GM19238 (cell line): ENCODE data around the gene PARD3B.

Source experiments
- DNase-seq: peaks from one replicate; pipeline ENCODE4 v3.0.0; 2011; ENCODE audit warnings: low spot score; ENCODE audit not compliant: insufficient read length

Gene PARD3B

DNA sequence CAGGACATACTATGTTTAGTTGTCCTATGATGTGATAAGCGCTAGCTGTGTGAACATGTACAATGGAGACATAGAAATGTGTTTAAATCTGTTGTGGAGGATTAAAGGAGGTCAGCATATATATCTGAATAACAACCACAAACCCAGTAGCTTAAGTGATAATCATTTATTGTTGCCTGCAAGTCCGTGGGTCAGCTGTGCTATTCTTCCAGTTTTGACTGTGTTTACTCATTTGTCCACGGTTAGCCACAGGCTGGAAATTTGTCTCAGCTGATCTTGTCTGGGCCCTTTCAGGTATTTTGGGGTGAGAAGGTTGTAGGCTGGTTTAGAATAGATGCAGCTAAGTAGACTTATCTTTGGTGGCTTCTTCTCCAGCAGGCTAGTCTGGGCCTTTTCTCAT, 110.4 kb downstream of the PARD3B start:
- no peak for DNase-seq

GRCh38 chr2:204657024-204657423, 111.7 kb downstream of the PARD3B start:
- no peak for DNase-seq

DNA sequence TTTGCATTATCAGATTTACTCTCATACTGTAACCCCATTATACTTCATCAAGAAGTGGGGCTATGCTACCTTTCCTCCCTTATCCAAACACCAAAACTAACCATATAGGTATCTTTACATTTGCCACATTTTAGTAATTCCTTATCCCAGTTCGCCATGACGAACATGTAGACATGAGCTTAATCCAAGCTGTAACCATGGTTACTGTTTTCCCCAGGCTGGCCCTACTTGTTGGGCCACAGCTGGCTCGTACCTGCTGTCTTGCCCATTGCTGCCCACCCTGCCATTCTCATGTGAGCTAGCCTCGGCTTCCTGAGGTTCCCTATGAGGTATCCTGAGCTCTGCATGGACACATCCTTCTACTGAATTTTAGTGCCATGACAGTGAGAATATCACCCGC, 117.7 kb downstream of the PARD3B start:
- no peak for DNase-seq

GRCh38 chr2:204663816-204664425, 118.6 kb downstream of the PARD3B start:
- DNase-seq: no peak

GRCh38 chr2:204664708-204665121, 119.4 kb downstream of the PARD3B start:
- DNase-seq: no peak

- no peak for DNase-seq
These were observed 119.9 kb downstream of the PARD3B start for GRCh38 chr2:204665207-204665606.

DNA sequence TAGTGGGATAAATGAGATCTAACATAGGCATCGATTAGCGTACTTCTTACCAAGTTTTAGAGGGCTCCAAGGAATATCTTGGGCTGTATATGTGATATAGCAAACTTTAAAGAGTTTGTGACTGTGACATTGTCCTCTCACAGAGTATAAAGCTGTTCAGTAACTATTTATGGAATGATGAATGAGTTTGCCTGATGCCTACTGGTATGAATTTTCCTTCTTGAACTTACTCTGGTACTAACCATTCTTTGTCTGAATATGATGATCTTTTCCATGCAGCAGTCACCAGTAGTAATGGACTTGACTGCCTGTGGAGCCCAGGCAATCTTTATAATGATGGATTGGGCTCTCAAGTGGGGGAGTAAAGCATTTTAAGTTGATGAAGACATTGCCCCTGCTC, 120.5 kb downstream of the PARD3B start:
- DNase-seq: no peak

GRCh38 chr2:204667990-204668389, 122.7 kb downstream of the PARD3B start:
- no peak for DNase-seq

GRCh38 chr2:204669382-204669781, 124.1 kb downstream of the PARD3B start:
- DNase-seq: no peak

DNA sequence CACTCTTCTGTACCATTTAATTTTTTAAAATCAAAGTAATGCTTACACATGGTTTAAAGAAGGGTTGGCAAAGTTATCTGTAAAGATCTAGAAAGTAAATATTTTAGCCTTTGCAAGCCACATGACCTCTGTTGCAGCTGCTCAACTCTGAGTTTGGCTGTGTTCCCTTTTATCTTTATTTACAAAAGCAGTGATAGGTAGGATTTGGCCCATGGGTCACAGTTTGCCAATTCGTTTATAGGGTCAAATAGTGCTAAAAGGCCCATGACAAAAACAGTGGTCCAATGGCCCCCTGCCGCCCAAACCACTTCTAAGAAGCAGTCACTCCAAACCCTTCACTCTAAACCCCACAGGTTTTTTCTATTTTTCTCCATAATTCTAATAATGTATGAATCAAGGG, 124.8 kb downstream of the PARD3B start:
- no peak for DNase-seq

DNA sequence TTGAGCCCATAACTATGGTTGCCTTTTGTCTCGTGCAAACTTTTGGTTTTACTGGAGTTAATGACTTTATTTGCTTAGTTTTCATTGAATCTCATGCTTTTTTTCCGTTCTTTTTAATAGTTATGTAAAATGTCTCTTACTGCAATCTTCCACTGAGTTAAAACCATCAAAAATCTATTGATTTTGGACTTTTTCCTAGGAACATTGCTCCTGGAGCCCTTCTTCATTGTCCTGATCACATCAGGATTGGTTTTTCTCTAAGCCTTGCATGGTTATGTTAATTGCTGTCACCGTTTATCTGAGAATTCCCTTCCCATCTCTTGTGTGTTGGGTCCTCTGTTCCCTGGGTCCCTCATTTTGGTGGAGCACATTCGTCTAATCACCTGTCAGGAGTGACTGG, 125.5 kb downstream of the PARD3B start:
- no peak for DNase-seq

GRCh38 chr2:204672772-204673171, 127.5 kb downstream of the PARD3B start:
- no peak for DNase-seq

DNA sequence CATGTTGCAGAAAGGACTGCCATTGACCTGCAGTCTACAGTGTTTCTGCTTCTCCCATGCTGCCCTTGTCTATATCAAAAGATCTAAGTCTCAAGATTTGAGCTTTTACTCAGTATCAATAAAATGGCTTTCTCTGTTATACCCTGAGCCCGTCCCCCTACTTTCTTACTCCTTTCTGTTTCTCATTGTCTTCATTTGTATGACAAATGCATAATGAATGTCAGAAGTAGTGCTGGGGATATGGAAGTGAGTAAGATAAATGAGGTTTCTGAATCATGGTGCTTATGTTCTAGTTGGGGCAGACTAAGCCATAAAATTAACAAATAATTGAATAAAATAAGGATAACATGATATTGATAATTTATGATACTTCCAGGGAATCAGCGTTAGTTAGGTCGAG, 128.6 kb downstream of the PARD3B start:
- DNase-seq: no peak

DNA sequence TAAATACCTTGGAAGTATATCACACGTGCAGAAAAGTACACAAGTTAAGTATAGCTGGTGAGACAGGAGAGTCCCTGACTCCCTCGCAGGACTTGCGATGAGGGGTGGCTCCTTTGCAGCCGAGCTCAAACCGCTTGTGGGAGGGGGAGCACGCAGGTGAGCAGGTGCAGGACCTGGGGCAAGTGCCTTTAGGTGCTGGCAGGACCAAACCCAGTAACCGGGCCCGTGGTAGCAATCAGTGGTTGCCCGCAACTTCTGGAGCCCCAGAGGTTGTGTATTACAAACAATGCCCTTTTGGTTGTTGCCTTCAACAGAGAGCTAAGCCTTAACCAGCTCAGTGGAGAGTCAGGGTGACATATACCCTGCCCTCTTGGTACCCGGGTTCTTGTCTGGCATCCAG, 132.8 kb downstream of the PARD3B start:
- DNase-seq: no peak

GRCh38 chr2:204680576-204680975, 135.3 kb downstream of the PARD3B start:
- no peak for DNase-seq

DNA sequence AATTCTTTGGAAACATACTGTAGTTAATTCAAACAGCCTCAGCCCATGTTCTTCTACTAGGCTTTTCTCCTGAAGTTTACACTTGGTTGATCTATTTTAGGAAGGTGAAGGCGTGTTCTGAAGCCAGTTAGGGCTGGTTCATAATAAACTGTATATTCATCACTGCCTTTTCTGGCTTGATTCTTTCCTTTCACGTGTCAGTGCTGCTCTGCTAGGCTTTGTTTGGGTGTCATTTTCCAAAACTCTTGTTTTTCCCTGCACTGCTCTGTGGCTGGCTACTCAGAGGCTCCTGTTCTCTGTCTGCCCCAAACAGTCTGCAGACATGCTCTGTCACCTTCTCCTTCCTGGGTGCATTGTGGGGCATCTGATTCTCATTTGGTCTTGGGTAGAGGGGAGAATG, 136.1 kb downstream of the PARD3B start:
- no peak for DNase-seq

DNA sequence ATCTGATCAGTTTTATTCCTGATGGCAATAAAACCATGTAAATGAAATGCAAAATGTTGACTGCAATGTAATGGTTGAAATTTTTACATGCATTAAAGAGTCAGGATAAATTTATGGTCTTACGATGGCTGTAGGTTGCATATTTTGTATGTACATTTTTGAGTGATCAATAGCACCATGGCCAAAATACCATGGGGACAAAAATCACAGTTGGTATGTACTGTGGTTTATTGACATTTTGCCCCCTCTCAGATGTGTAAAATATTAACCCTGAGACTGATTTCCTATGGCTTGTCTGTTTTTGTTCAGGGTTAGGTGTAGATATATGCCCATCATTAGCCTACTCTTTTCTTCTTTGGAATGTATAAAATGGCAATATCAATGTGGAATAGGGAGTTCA, 138.1 kb downstream of the PARD3B start:
- DNase-seq: no peak

GRCh38 chr2:204686406-204686805, 141.1 kb downstream of the PARD3B start:
- DNase-seq: no peak

DNA sequence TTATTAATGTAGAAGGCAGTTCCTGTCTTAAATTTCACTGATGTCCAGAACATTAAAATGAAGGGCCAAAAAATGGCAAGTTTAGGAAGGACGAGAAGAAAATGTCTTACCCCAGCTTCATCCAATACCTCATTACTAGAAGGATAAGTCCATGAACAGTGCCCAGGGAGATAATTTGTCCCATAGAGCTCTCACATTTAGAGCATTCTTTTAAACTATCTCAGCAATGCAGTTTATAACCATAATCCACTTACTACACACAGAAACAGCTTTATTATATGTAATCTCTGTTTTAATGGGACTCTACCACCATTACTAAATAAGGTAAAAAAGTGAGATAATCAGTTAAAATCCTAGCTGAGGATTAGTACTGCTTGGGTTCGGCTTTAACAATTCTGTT, 142.5 kb downstream of the PARD3B start:
- no peak for DNase-seq

GRCh38 chr2:204691911-204692510, 146.7 kb downstream of the PARD3B start:
- no peak for DNase-seq

DNA sequence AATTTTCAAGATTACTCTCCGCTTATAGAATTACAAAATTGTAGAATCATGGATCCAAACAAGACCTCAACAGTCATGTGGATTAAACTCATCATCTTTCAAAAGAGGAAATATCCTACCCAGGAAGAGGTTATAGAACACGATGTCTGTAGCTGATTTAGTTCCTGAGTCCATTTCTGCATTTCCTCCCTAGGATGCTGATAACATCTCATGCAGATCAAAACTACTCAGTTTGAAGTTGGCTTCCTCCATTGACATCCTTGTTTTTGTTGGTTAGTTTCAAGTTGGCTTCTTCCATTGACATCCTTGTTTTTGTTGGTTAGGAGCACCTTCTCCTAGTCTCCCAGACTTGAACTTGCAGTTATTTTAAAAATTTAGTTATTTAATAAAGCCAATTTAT, 147.5 kb downstream of the PARD3B start:
- DNase-seq: no peak

GRCh38 chr2:204693262-204693661, 148.0 kb downstream of the PARD3B start:
- DNase-seq: no peak

GRCh38 chr2:204695506-204695905, 150.2 kb downstream of the PARD3B start:
- no peak for DNase-seq

DNA sequence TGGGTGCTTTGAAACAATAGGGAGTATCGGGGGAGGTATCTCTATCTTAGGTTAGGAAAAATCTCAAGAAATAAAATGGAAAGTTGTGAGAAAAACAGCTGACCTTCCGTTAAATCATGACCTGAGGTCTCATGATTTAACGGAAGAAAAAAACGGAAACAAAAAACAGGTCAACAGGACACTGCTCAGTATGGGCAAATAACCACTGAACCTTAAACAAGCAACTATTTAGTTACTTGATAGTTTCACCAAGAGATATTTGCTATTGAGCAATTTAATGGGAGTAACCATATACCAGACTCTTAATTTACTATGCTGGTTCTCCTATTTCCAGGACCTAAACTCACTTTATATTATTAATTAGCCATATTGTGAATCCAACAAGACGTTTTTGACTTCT, 150.8 kb downstream of the PARD3B start:
- DNase-seq: no peak
